Central memory CD8-positive, alpha-beta T cell (primary cell): ENCODE measurements around the gene APBB1.

ENCODE experiments used
- ATAC-seq: fragments of 150-1000 bp; cut with Tn5 transposase; replicated peaks from 2 replicates; pipeline ENCODE4 v1.10.0; 2022; ENCODE audit warnings: mild to moderate bottlenecking, moderate FRiP score, moderate number of reproducible peaks; ENCODE audit not compliant: poor library complexity, severe bottlenecking; ENCODE audit errors: extremely low read depth
- DNase-seq, 2 donors: peaks; one replicate each; pipeline ENCODE4 v3.0.0; 2021; ENCODE audit warnings: low spot score in 2 of 2
- H3K27ac Mint-ChIP-seq: one replicate; pipeline ENCODE4 v1.8.0; 2022; ENCODE audit warnings: low read depth, mild to moderate bottlenecking, moderate library complexity, mixed read lengths
- H3K27me3 Mint-ChIP-seq: one replicate; pipeline ENCODE4 v1.8.0; 2022; ENCODE audit warnings: mixed read lengths
- H3K36me3 Mint-ChIP-seq: one replicate; pipeline ENCODE4 v1.8.0; 2022; ENCODE audit warnings: mild to moderate bottlenecking, moderate library complexity, mixed read lengths; ENCODE audit not compliant: insufficient read depth
- H3K4me1 Mint-ChIP-seq: one replicate; pipeline ENCODE4 v1.8.0; 2022; ENCODE audit warnings: mixed read lengths
- H3K4me3 Mint-ChIP-seq: one replicate; pipeline ENCODE4 v1.8.0; 2022; ENCODE audit warnings: mild to moderate bottlenecking, moderate library complexity, mixed read lengths
- H3K9me3 Mint-ChIP-seq: one replicate; pipeline ENCODE4 v1.8.0; 2022; ENCODE audit warnings: mixed read lengths

Gene APBB1

DNA sequence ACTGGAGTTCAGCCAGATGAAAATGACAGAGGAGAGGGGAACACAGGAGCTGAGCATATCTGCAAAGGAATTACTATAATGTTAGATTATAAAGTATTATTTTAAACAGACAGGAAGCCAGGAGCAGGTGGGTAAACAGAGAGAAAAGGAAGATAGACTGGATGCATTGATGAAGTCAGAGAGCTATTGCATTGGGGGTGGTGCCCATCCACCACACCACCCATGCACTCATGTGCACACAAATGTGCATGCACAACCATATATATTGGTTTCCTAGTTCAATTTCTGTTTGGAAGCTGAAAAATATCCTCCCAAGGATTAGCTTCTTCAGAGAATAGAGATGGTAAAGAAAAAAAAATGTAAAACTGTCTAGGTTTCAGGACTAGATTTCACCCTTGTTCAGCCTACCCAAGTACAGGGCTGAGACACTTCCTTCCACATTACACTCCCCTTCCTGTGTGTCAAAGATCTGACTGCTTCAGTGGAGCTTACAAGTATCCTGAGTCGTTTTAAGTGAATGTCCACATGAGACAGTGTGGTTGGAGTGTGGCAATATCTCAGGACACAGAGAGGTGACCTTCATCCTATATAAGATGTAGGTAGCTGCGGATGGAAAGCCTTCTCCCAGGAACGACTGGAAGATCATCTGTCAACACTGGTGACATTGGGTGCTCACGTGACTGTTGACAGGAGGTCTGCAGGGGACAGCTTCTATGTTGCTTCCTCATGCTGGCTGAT is 40.8 kb downstream of the APBB1 start:
- ATAC-seq (no peak), DNase-seq (no peak)
- Mint-ChIP-seq H3K9me3 (no peaks in the 10 kb centered on the region), H3K4me1 (no peaks in the 10 kb centered on the region), H3K4me3 (no peak overlapping the region), H3K27ac (no peak overlapping the region), H3K27me3 (no peaks in the 10 kb centered on the region), H3K36me3 (no peaks in the 10 kb centered on the region)

DNA sequence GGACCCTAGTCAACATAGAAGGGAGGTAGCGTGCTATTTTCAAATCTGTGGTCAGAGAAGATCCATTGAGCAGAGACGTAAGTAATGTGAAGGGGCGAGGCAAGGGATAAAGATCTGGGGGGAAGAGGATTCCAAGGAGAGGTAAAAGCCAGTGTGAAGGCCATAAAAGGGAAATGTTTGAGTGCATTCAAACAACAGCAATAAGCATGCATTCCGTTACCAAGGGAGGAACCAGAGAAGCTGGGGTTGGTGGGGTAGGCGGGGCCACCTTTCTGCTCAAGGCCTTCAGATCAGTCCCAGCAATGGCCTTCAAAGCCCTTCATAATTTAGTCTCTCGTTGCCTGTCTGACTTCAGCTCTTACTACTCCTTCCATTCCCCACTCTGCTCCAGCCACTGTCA is 47.1 kb downstream of the APBB1 start:
- H3K27me3 Mint-ChIP-seq = no peaks in the 10 kb centered on the region
- no peaks in the 10 kb centered on the region for H3K4me1 Mint-ChIP-seq

DNA sequence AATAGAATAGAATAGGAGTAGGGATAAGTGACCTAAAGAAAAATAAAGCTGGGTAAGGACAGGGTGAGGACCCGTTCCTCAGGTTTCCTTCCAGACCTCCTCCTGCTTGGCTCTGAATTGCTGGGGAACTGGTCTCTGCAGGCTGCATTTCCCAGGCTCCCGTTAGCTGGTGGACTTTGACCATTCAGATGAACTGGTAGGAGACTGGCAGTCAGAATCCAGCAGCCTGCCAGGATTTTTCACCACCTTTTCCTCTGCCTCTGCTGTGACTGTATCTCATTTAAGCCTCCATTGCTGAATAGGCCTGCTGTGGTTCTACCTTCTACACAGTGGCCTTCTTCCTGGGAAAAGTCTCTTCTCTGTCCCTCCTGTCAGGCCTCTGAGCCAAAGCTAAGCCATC is 53.2 kb downstream of the APBB1 start:
- Mint-ChIP-seq H3K36me3 (no peaks in the 10 kb centered on the region), H3K27me3 (no peaks in the 10 kb centered on the region), H3K4me3 (no peak overlapping the region), H3K9me3 (no peaks in the 10 kb centered on the region), H3K4me1 (no peaks in the 10 kb centered on the region), H3K27ac (no peak overlapping the region)
- ATAC-seq (no peak), DNase-seq (no peak)

More for the DNA sequence above, 47.1 kb downstream of the APBB1 start:
- ATAC-seq = no peak
- Mint-ChIP-seq H3K36me3 (no peaks in the 10 kb centered on the region), H3K9me3 (no peaks in the 10 kb centered on the region), H3K27ac (no peak overlapping the region), H3K4me3 (no peak overlapping the region)
- no peak for DNase-seq

DNA sequence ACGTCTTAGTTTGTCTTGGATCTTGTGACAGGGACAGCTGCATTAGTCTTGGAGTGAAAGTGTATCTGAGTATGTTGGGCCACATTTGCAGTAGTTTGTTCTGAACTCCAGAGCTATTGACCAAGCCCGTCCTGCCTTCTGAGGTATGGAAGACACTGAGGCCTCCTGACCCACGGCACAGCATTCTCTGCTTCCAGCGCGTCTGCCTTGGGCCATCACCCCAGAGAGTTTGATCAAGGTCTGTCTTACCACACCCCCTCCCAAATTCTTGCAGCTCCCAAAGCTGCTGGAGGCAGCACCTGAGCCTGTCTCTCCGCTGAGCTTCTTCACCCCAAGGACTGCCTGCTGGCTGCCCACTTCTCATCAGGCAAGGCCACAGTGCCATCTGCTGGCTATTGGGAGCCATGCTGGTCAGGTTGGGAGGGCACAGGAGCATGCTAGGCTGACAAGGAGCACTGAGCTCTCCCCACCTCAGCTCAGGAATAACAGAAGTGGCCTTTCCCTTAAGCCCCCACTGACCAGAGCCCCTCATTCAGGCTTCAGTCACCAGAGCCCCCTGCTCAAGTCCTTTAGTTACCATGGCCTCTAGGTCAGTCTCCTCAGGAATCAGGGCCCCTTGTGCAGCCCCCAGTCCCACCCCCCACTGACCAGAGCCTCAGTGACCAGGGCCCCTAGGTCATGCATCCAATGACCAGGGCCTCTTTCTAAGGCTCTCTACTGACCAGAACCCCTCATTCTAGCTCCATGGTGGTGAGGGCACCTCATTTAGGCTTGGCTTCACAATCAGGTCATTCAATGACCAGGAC is 55.8 kb downstream of the APBB1 start:
- H3K9me3 Mint-ChIP-seq = no peaks in the 10 kb centered on the region
- no peaks in the 10 kb centered on the region for H3K27me3 Mint-ChIP-seq
- no peak overlapping the region for H3K4me3 Mint-ChIP-seq
- peak; percentile 34 to 41 for DNase-seq
- no peaks in the 10 kb centered on the region for H3K36me3 Mint-ChIP-seq
- peak; percentile 79 for ATAC-seq
- H3K27ac Mint-ChIP-seq = no peak overlapping the region
- no peaks in the 10 kb centered on the region for H3K4me1 Mint-ChIP-seq

DNA sequence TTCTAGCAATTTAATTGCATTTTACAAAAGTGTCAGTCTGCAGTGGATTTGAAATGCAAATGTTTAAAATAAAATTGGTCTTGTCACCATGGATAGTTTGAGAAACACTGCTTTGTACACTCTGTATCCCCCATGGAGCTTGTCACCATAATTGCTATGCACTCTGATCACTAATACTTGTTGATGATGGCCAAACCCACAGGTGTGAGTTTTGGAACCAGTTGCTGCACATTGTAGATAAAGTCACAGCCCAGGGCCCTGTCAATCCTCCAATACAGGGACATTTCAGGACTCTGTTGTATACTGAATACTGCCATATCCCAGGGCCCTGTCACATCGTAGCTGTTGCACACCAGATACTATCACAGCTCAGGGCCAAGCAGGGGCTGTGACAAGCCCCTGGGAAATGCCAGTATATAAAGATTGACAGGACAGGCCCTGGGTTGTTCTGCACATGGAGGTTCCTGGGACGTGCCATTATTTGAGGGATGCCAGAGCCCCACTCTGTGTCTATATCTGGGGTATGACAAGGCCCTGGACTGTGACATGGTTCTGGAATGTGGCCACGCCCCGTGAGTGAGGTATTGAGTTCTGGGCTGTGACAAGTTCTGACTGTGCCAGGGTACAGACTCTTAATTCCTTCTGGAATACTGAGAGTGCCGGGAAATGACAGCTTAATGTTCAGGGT is 56.6 kb downstream of the APBB1 start:
- ATAC-seq (no peak), DNase-seq (no peak)
- no peak overlapping the region for H3K27ac Mint-ChIP-seq
- no peaks in the 10 kb centered on the region for H3K36me3 Mint-ChIP-seq
- H3K9me3 Mint-ChIP-seq = no peaks in the 10 kb centered on the region
- no peaks in the 10 kb centered on the region for H3K4me1 Mint-ChIP-seq
- H3K4me3 Mint-ChIP-seq = no peak overlapping the region
- H3K27me3 Mint-ChIP-seq = no peaks in the 10 kb centered on the region

DNA sequence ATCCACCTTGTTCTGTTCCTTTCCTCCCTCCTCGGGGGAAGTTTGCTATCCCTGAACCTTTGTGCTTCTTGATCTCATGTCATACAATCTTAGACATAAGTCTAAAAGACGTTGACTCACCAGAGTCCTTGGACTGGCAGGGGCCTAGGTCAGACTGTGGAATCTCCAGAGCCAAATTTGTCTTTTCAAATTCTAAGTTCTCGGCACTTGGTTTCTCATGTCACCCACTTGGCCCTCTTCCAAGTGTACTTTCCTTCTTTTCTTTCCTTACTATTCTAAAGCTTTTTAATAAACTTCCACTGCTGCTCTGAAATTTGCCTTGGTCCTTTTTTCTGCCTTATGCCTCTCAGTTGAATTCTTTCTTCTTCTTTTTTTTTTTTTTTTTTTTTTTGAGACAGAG is 58.7 kb downstream of the APBB1 start:
- no peaks in the 10 kb centered on the region for H3K27me3 Mint-ChIP-seq
- no peak overlapping the region for H3K27ac Mint-ChIP-seq
- H3K4me1 Mint-ChIP-seq = no peaks in the 10 kb centered on the region
- DNase-seq (no peak), ATAC-seq (no peak)
- no peak overlapping the region for H3K4me3 Mint-ChIP-seq
- H3K9me3 Mint-ChIP-seq = no peaks in the 10 kb centered on the region
- no peaks in the 10 kb centered on the region for H3K36me3 Mint-ChIP-seq

DNA sequence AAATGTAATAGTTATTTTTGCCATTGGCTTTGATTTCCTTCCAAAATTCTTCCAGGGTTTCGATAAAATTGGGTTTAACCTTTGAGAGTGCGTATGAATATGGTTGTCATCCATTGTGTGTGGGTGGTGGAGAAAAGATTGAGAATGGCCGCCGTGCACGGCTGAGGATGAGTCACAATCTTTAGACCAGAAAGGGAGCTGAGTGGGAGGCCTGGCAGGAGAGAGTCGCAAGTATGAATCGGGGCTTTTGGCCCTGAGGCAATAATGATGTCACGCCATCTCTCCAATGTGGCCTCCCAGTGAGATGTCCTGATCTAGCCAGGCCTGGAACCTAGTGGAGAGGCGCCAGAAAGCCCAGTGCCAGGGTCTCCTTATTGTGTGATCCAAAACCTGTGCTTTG is 61.7 kb downstream of the APBB1 start:
- Mint-ChIP-seq H3K27me3 (no peaks in the 10 kb centered on the region), H3K36me3 (no peaks in the 10 kb centered on the region), H3K27ac (no peak overlapping the region), H3K9me3 (no peaks in the 10 kb centered on the region), H3K4me1 (no peaks in the 10 kb centered on the region), H3K4me3 (no peak overlapping the region)
- ATAC-seq = no peak
- DNase-seq = no peak

DNA sequence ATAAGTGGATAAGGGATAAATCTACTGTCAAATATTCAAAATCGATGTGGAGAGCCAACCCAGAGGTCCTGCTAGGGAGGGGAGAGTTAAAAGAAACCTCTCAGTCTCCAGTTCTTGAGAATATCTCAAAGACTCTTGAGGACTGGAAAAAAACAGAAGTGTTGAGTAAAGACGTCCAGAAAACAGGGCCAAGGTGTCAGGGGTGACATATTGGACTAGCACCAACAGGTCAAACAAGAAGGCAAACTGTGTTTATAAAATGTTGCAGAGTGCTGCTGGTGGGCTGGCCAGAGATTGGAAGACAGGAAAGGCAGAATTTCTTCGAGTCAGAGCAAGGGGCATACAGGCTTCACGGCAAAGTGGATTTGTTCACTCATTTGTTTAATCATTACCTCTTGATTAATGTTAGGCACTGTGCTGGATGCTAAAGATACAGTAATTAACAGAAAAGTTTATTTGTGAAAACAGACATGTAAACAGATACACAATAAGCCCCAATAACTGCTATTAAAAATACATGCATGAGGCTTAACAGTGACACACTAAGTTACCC is 62.3 kb downstream of the APBB1 start:
- H3K27me3 Mint-ChIP-seq = no peaks in the 10 kb centered on the region
- H3K36me3 Mint-ChIP-seq = no peaks in the 10 kb centered on the region
- no peak for DNase-seq
- H3K4me3 Mint-ChIP-seq = no peak overlapping the region
- H3K27ac Mint-ChIP-seq = no peak overlapping the region
- ATAC-seq = no peak
- no peaks in the 10 kb centered on the region for H3K4me1 Mint-ChIP-seq
- no peaks in the 10 kb centered on the region for H3K9me3 Mint-ChIP-seq

DNA sequence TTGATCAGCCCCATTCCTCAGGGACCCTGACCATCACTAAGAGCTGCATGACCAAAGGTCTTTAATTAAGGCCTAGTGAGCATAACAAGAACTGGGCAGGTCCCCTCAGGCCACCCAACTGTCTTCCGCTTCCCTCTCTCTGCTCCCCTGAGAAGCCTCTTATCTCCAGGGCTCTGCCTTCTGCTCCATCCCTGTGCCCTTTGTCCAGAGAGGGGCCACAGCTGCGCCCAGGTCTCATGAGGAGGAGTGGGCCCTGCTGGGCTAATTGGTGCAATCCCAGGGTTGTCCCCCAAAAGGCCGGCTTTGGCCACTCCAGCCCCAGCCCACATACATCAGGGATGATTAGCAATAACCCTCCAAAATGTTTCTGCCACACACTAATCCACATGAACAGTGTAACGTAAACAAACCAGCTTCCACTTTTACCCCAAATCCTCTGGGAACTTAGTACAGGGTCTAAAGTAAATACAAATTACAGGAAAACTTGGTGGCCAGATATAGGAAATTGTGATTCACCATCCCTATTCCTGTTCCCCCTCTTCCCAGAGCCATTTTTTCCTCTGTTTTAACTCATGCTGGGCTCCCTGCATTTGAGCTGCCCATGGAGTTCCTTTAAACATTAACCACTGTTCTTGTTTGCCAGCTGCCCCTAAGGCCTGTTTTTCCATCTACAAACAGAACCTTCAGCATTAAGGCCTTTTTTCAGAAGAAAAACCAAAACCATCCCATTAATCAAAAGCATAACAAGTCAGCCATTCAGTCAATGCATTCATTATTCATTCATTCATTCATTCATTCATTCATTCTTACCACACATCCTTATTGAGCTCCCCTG is 64.0 kb downstream of the APBB1 start:
- ATAC-seq (no peak), DNase-seq (no peak)
- Mint-ChIP-seq H3K36me3 (no peaks in the 10 kb centered on the region), H3K9me3 (no peaks in the 10 kb centered on the region), H3K27me3 (no peaks in the 10 kb centered on the region), H3K27ac (no peak overlapping the region), H3K4me3 (no peak overlapping the region), H3K4me1 (no peaks in the 10 kb centered on the region)

DNA sequence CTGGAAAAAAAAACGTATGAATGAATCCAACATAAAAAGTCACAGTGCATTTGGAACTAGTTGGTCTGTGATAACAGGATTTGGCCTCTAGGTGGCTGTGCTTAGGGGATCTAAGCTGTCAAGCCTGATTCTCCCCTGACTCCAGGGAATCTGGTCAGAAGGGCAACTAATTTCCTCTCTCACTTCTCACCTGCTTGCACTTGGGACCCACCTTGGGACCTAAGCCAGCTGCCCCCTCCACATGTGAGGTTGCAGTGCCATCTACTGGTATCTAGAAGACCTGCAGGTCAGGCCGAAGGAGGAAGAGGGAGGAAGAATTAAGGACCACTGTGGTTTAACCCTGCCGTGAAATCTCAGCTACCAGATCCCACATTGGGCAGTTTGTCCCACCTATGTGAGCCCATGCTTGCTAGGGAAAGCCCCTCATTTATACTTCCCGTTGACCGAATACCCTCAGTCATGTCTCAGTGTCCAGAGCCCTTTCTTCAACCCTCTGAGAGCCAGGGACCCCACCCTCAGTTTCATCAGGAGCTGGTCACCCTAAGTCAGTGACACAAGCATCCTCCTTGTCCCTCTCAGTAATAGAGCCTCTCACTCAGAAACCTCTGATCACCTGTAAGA is 65.4 kb downstream of the APBB1 start:
- Mint-ChIP-seq H3K36me3 (no peaks in the 10 kb centered on the region), H3K27me3 (no peaks in the 10 kb centered on the region), H3K4me3 (no peak overlapping the region), H3K27ac (no peak overlapping the region), H3K4me1 (no peaks in the 10 kb centered on the region), H3K9me3 (no peaks in the 10 kb centered on the region)
- DNase-seq (peak; percentile 15 to 25), ATAC-seq (no peak)

DNA sequence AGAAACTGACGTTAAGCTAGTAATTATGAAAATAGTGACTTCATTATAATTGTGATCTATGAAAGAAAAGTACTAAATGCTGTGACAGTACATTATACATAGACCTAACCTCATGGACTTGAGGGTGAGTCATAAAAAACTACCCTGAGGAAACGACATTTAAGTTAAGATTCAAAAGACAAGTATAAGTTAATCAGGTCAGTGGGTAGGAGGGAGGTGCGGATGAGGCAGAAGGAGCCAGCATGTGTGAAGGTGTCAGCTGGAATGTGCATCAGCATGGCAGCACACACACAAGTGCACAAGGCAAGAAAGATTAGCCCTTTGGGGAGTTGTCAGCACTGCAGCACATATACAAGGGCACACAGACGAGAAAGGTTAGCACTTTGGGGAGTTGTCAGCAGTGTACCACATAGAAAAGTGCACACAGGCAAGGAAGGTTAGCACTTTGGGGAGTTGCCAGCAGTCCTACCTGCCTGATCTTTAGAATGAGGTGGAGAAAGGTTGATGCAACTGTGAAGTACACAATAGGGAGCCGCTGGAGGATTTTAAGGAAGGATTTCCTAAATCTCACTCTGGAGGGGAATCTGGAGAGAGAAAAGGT is 67.0 kb downstream of the APBB1 start:
- DNase-seq (no peak), ATAC-seq (no peak)
- H3K27me3 Mint-ChIP-seq = peaks cover 11% of the 10 kb centered on the region
- H3K9me3 Mint-ChIP-seq = no peaks in the 10 kb centered on the region
- no peak overlapping the region for H3K27ac Mint-ChIP-seq
- H3K4me1 Mint-ChIP-seq = no peaks in the 10 kb centered on the region
- no peak overlapping the region for H3K4me3 Mint-ChIP-seq
- no peaks in the 10 kb centered on the region for H3K36me3 Mint-ChIP-seq
